GM18951 (cell line): ENCODE measurements around the gene MAGI1.

Source experiments
- POLR2A ChIP-seq: IDR thresholded peaks from 4 replicates; pipeline ENCODE4 v1.6.1; 2011; ENCODE audit warnings: mild to moderate bottlenecking; ENCODE audit not compliant: insufficient read length, insufficient read depth; ENCODE audit errors: extremely low read depth
- in situ Hi-C: fragments of 300-500 bp; cut with MboI; formaldehyde crosslinking; loops from one replicate; pipeline ENCODE4 v1.12.0; 2022; ENCODE audit warnings: low sequenced_read_pairs, mixed read lengths, inconsistent platforms; ENCODE audit not compliant: unreplicated experiment

The MAGI1 gene

DNA sequence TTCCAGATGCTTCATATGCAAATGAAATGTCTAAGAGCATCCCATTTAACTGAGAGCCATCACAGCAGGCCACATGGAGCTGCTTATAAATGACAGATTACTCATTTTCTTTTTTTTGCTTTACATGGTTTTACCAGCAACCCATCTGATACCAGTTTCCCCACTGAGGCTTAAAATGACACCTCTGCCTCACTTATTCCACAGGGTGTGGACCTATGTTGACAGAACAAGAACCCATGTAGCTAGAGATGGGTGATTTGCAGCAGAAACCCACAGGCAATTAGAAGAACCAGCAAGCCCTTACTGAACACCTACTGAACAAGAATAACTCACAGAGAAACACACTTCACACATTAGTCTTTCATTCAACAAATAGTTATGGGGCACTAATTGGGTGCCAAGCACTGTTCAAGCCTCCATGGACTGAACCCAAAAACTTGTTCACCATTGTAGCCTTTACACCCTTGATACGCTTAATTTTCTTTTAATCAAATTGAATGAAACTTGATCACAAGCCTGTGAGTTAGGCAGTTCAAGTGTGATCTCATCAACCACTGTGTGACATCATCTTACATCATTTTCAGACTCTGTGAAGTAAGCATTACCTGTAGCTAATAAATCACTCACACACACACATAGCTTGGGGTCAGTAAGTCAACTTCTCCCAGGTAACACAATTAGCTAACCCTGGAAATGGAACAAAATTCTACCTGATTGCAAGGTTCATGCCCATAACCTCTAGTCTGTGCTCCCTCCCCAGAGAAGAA lies 45.4 kb downstream of the MAGI1 start:
- TF ChIP-seq POLR2A = no peak
- in situ Hi-C loops = no loop called here

DNA sequence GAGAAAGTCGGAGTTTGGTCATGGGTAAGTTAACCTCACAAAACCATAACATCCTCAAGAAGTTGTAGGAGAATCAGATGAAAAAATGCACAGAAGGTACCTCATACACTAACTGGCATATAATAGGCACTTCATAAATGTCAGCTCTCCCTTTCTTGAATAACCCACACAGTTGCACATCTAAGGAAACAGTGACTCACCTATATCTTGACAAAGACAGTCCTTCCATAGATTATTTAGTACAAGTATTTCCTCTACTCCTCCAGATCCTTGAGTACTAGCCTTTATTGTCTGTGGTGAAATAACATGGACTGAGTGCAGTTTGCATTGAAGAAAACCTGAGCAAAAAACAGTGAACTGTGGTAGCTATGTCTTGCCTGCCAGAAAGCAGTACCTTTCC lies 46.6 kb downstream of the MAGI1 start:
- in situ Hi-C loops = no loop called here
- no peak for TF ChIP-seq POLR2A

DNA sequence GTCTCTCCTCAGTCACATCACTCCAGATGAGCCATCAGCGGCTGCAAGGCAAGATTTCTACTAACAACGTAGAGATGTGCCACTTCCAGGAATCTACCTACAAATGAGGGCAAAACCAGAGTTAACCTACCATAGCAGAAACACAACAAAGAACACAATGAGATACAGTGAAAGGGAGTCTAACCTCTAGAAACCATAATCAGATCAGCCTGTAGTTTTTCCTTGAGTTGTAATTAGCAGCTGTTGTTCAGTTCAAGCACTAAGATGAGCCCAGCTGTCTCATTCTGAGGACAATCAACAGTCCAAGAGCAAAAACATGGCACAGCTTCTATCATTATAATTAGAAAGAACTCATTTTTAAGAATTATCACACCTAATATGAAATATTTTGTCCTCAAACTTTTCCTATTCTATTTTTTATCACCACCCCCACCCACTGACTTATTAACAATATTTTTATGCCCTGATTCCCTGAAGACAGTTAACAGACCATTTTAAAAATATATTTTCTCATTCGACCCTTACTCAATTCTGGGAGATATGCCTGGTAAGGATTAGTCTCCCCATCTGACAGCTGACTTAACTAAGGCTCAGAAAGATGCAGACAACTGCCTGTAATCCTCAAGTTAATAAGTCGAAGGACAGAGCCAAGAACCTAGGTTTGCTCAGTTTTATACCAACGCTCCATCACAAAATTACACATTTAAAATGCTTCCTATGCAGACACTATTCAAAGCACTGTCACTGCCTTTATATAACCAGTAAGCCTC lies 50.1 kb downstream of the MAGI1 start:
- in situ Hi-C loops = no loop called here
- TF ChIP-seq POLR2A = no peak

DNA sequence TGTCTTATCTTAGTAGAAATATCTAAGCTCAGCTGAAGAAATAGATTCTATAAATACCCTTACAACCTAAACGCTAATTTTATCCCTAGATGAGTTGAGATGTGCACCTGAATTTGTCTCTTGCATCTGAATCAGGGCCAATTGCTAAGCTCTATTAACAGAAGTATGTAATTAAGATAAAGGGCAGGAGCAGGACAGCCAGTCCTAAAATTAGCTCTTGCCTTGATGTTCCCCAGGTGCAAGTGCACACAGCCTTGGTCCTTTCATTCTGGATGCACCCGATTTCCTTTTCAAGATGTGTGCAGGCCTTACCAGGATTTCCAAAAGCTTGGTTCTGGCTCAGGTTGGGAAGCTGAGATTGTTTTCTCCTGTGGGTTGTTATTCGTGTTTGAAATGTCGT lies 52.4 kb downstream of the MAGI1 start:
- in situ Hi-C loops = no loop called here
- no peak for TF ChIP-seq POLR2A

DNA sequence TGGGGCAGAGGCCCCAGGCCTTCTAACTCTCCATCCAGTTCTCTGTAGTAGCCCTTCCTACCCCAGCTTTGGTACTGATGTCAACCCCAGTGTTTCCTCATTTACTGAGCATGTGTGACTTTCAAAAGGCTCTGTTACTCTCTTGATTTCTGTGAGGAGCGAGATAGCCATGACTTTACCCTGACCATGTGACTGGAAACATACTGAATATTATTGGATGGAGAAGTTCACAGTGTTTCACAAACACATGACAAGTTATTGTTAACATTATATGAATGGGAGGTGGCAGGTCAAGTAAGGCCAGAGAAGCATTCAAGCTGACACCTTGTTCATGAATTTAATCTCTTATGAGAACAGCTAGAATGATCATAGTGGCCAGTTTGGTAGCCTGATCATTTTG lies 53.7 kb downstream of the MAGI1 start:
- no peak for TF ChIP-seq POLR2A
- in situ Hi-C loops = no loop called here

DNA sequence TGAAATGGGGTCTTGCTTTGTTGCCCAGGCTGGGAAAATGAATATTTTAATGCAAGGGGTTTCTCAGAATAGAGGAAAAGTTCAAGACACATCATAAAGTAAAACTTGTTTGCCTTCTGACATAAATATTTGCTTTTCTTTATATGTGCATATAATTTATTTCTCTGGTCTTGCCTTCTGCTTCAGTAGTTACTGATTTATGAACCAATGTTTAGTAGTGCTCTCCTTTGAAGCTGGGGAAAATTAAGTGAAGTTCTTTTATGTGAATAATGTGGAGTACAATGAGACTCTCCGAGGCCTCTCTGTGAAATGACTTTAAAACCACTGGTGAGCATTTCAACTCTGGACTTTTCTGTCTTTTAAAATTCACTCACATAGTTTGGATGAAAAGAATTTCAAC lies 55.6 kb downstream of the MAGI1 start:
- in situ Hi-C loops = no loop called here
- TF ChIP-seq POLR2A = no peak

DNA sequence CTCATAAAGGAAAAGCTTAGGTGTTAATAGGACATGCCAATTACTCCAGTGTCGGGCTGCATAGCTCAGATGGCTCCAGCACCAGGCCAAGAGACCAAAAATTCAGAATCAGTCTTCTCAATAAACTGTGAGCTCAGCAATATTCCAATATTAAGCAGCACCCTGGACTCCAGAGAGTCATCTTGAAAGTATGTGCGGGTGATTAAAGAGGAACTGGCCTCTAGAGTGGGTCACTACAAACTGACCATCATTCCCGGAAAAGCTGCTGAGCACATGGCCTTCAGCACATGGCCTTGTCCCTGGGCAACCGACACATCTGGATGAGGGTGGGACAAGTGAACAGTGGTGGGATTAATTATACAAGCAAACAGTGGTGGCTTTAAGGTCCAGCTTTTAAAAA lies 59.0 kb downstream of the MAGI1 start:
- in situ Hi-C loops = no loop called here
- TF ChIP-seq POLR2A = no peak

DNA sequence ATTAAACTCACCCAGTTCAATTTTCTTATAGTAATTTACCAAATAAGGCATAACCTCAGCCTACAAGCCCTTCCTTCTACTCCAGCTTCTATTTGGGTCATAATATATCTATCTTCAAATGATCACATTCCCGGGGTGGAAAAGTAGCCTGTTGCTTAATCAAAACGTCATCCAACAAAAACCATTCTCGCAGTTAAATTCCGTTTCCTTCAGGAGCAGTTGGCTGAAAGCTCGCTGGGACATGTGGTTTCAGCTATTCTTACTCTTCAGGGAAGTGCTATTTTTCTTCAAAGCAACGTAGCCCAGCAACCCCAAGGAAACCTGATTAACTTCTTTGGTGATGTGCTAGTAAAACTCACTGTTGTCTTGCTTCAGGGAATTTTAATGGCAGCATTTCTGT lies 59.6 kb downstream of the MAGI1 start:
- no peak for TF ChIP-seq POLR2A
- in situ Hi-C loops = no loop called here

DNA sequence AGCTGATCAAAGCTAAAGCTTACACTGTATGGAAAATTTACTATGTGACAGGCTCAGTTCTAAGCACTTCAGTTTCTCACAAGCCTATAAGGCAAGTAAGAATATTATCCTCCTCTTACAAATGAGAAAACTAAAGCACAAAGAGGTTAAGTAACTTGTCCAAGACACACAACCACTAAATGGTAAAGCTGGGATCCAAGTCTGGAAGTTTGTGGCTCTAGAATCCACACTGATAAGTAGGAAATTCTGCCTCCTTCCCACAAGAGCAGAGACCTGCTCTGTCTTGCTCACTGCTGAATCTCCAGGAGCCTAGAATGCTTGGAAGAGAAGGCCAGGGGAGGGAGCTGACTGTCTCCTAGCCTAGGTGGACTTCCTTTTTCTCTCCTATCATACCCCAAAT lies 60.6 kb downstream of the MAGI1 start:
- in situ Hi-C loops = no loop called here
- TF ChIP-seq POLR2A = no peak

DNA sequence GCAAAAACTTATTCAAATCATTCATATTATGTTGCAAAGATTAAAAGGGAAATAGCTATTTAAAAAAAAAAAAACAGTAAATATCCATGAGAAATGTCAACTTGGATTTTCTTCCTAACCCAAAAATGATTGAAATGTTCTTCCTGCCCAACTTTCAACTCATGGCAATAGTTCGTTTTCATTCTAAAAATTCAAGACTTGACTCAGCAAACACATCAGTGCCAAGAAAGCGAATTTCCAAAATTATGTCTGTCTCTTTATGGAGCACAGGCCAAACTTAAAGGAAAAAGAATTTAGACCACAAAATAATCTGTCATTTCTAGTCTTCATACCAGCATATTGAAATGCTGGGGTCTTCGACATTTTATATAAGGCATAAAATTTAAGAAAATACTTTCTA lies 63.7 kb downstream of the MAGI1 start:
- TF ChIP-seq POLR2A = no peak
- in situ Hi-C loops = no loop called here

DNA sequence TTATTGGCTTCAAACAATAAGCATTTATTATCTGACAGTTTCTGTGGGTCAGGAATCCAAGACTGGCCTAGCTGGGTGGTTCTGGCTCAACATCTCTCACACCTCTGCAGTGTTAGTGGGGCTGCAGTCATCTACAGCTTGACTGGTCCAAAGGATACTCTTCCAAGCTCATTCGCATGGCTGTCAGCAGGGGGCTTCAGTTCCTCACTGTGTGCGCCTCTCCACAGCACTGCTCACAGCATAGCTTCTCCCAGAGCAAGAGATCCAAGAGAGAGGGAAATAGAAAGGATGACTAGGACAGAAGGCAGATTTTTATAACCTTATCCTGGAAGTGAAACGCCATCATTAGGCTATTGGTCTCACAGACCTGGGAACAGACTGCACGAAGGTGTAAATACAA lies 64.2 kb downstream of the MAGI1 start:
- in situ Hi-C loops = no loop called here
- TF ChIP-seq POLR2A = no peak

DNA sequence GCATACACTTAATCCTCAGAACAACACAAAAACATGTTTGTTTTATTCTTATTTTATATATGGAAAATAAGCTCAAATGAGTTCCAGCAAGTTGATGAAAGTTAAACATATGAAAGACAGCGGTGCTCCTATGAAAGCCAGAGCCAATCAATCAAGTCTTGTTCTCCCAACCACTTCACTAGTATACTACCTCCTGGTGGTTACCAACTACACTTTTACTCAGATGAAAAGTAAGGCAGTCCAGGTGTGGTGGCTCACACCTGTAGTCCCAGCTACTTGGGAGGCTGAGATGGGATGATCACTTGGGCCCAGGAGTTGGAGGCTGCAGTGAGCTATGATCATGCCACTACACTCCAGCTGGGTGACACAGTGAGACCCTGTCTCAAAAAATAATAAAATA lies 66.0 kb downstream of the MAGI1 start:
- no peak for TF ChIP-seq POLR2A
- in situ Hi-C loops = no loop called here

DNA sequence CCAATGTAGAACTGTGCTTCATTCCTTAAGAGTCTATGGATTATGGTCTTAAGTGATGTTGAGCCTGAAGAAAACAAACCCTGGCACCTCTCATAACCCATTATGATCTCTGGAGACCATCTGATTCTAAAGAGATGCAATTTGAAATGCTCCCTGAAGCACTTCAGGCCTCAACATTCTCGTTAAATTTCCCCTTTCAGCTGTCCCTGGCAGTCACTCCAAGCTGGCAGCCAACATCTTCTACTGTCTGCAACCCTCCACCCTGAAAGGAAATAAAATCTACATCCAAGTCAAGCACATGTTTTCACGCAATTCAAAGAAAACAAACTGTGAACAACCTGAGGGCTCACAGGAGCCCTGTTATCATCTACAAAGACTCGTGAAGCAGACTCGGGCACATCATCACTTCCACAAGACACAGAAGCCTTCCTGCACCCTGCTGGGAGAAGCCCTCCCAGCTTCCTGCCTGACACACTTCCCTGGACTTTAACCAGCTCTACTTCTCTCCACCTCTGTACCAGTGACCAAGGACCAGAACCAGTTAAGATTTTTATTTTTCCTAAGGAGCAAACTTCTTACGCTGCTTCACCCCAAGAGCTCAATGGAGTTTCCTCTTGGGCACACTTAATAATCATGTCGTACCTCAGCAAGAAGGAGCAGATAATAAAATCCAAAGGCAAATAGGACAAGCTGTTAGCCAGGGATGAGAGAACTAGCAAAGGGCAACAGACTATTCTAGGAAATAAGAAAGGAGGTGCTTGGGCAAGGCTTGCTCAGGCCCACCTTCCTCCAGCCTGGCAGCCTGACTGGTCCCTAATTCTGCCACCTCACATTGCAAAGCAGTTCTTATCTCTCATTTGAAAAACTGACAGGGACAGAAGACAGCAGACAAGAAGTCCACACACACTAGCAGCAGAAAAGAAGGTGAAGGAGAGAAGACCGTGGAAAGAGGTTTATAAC lies 67.1 kb downstream of the MAGI1 start:
- no peak for TF ChIP-seq POLR2A
- in situ Hi-C loops = no loop called here

DNA sequence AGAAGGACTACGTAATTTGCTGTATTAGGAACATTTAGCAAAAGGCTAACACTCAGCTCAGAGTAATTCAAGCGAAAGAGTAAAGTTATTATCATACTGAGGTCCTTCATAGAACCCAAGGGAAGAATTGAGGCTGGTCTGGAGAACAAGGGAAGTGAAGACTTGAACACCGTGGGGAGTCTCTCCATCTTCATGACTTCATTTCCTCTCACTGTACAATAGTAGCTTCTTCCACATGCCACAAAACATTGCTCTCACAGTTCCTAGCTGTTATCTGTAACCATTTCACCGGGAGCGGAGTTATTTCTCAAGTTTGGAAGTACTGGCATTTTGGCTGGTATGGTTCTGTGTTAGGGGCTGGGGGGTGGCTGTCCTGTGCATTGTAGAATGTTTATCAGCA lies 69.7 kb downstream of the MAGI1 start:
- in situ Hi-C loops = no loop called here
- no peak for TF ChIP-seq POLR2A

DNA sequence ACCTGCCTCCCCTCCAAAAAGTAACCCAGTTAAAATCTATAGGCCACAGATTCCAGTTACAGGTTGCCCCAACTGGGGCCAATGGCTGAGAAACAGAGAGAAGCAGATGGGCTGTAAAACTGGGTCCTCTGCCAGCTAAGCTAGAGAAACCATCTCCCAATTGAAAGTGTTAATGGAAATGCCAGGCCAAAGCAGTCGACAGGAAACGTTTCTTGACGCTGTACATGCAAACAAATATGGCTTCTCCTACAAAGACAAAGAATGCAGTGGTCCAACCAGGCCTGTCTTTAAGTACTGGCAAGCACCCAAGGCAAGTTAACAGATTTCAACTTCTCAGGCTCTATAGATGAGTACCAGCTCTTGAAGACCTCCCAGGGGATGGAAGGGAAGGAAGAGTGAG lies 71.3 kb downstream of the MAGI1 start:
- in situ Hi-C loops = no loop called here
- TF ChIP-seq POLR2A = no peak
